GM18507 (cell line): Measurements from ENCODE around the gene PTPN7.
"Not testable (repeated sequence)": the region's sequence is repeated elsewhere in the genome, so short reads cannot be mapped to it uniquely, and the experiment has no call there.

ENCODE experiments used
- DNase-seq: peaks from one replicate; pipeline ENCODE4 v3.0.0; 2011; ENCODE audit warnings: low read depth; ENCODE audit not compliant: insufficient read length; ENCODE audit errors: extremely low spot score
- FAIRE-seq: peaks from 2 replicates; lab custom pipeline; 2011; peaks lifted over from hg19 to GRCh38; lab: Jason Lieb, UNC

Gene PTPN7

GRCh38 chr1:202113690-202114300, 46.6 kb downstream of the PTPN7 start:
- DNase-seq = no peak
- no peak for FAIRE-seq

GRCh38 chr1:202112859-202113689, 47.3 kb downstream of the PTPN7 start:
- no peak for FAIRE-seq
- no peak for DNase-seq

GRCh38 chr1:202111589-202111988, 48.8 kb downstream of the PTPN7 start:
- not testable (repeated sequence) for FAIRE-seq, DNase-seq

GRCh38 chr1:202110977-202111376, 49.4 kb downstream of the PTPN7 start:
- DNase-seq = no peak
- FAIRE-seq = no peak

- FAIRE-seq (no peak), DNase-seq (no peak)
Observed at GRCh38 chr1:202107801-202108731, 52.3 kb downstream of the PTPN7 start.

GRCh38 chr1:202107321-202107761, 53.1 kb downstream of the PTPN7 start:
- no peak for FAIRE-seq
- no peak for DNase-seq

GRCh38 chr1:202106340-202107254, 53.8 kb downstream of the PTPN7 start:
- DNase-seq = no peak
- FAIRE-seq = no peak

GRCh38 chr1:202105571-202106339, 54.6 kb downstream of the PTPN7 start:
- DNase-seq (no peak), FAIRE-seq (no peak)

GRCh38 chr1:202104073-202104472, 56.3 kb downstream of the PTPN7 start:
- FAIRE-seq (no peak), DNase-seq (no peak)

- DNase-seq (no peak), FAIRE-seq (no peak)
Observed at GRCh38 chr1:202101184-202101583, 59.2 kb downstream of the PTPN7 start.
